GM12878 (cell line): ENCODE data around the gene ATG9A.

Experiments used
- CTCF ChIP-seq, 3 experiments: IDR thresholded peaks in 2 of 3; conservative IDR thresholded peaks in 1 of 3; 2 replicates each; pipeline ENCODE4 v1.5.1; 2011; ENCODE audit warnings: low read depth in 3 of 3, low read length in 3 of 3, mild to moderate bottlenecking in 3 of 3, control low read depth in 2 of 3, moderate library complexity in 2 of 3, inconsistent platforms in 1 of 3, mixed read lengths in 1 of 3; ENCODE audit not compliant: control insufficient read depth in 2 of 3, insufficient read depth in 1 of 3; ENCODE audit errors: extremely low read depth in 1 of 3
- RCOR1 ChIP-seq: conservative IDR thresholded peaks from 2 replicates; pipeline ENCODE4 v1.6.1; 2012; ENCODE audit warnings: low read depth, low read length, improper control_type of control experiment
- ZBTB4 ChIP-seq: fragments of 450-650 bp; formaldehyde crosslinking; IDR thresholded peaks from 2 replicates; pipeline ENCODE4 v1.4.0; 2022; ENCODE audit warnings: mild to moderate bottlenecking, moderate library complexity
- TF ChIP-seq, protein P1 (sequence below): IDR thresholded peaks from 2 replicates; pipeline ENCODE4 v1.6.1; 2012; ENCODE audit warnings: low read depth, low read length, improper control_type of control experiment
- TF ChIP-seq, protein P2 (sequence below): fragments of 450-650 bp; IDR thresholded peaks from 2 replicates; pipeline ENCODE4 v1.6.1; 2018; ENCODE audit warnings: borderline replicate concordance, mild to moderate bottlenecking; ENCODE audit not compliant: partially characterized antibody

DNA sequence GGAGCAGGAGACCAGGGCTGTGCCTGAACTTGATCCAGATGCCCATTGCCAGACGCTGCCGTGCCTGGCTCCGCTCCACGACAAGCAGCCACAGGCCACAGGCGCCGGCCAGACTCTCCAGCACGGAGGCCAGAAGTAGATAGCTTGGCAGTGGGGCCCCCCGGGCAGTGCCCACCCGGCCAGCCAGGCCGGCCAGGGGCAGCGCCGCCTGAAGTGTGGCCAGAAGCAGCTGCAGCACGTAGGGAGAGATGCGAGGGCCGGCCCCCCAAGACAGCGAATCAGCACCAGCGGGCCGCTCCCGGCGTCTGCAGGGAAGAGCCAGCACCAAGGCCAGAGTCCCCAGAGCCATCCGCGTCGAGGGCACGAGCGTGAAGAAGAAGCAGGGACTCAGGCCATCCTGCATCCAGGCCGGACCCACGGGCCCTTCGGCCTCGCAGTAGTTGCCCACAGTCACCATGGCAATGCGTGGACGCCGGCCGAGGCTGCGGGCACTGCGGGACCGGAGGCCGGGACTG, 11.2 kb downstream of the ATG9A start:
- no peak for TF ChIP-seq RCOR1
- no peak for TF ChIP-seq CTCF (IDR thresholded peaks at IDR 0.05 in 2 of 3, conservative IDR thresholded peaks at IDR 0.05 in 1 of 3; ENCODE audit: control insufficient read depth in 2 of 3, extremely low read depth in 1 of 3, insufficient read depth in 1 of 3, low read depth in 3 of 3, low read length in 3 of 3)
- TF ChIP-seq ZBTB4 (CRISPR knock-in tag) = no peak
- TF ChIP-seq, protein P1, sequence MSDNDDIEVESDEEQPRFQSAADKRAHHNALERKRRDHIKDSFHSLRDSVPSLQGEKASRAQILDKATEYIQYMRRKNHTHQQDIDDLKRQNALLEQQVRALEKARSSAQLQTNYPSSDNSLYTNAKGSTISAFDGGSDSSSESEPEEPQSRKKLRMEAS = no peak
- TF ChIP-seq, protein P2, sequence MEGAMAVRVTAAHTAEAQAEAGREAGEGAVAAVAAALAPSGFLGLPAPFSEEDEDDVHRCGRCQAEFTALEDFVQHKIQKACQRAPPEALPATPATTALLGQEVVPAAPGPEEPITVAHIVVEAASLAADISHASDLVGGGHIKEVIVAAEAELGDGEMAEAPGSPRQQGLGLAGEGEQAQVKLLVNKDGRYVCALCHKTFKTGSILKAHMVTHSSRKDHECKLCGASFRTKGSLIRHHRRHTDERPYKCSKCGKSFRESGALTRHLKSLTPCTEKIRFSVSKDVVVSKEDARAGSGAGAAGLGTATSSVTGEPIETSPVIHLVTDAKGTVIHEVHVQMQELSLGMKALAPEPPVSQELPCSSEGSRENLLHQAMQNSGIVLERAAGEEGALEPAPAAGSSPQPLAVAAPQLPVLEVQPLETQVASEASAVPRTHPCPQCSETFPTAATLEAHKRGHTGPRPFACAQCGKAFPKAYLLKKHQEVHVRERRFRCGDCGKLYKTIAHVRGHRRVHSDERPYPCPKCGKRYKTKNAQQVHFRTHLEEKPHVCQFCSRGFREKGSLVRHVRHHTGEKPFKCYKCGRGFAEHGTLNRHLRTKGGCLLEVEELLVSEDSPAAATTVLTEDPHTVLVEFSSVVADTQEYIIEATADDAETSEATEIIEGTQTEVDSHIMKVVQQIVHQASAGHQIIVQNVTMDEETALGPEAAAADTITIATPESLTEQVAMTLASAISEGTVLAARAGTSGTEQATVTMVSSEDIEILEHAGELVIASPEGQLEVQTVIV = no peak
